Measurements from ENCODE around the gene U2AF1L4.

Gene U2AF1L4

DNA sequence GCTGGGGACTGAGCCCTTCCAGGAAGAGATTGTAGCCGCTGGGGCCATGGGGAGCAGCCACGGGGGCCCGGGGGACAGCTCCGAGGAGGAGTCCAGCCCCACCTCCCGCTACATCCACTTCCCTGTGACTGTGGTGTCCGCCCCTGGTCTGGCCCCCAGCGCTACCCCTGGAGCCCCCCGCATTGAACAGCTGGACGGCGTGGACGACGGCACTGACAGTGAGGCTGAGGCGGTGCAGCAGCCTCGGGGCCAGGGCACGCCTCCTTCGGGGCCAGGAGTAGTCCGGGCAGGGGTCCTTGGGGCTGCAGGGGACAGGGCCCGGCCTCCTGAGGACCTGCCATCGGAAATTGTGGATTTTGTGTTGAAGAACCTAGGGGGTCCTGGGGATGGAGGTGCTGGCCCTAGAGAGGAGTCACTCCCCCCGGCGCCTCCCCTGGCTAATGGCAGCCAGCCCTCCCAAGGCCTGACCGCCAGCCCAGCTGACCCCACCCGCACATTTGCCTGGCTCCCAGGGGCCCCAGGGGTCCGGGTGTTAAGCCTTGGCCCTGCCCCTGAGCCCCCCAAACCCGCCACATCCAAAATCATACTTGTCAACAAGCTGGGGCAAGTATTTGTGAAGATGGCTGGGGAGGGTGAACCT, 12.6 kb downstream of the U2AF1L4 start:
- H3K36me3 ChIP-seq (ENCODE audit: control insufficient read depth, insufficient read depth, low read length) = peaks cover 78% of the 10 kb centered on the region
- no peak overlapping the region for H3K4me3 ChIP-seq (ENCODE audit: insufficient read depth, low read depth, low read length, poor library complexity, severe bottlenecking)
- H3K27me3 ChIP-seq (replicated peaks; ENCODE audit: control insufficient read depth, insufficient read depth, low read length, poor library complexity, severe bottlenecking) = no peaks in the 10 kb centered on the region

DNA sequence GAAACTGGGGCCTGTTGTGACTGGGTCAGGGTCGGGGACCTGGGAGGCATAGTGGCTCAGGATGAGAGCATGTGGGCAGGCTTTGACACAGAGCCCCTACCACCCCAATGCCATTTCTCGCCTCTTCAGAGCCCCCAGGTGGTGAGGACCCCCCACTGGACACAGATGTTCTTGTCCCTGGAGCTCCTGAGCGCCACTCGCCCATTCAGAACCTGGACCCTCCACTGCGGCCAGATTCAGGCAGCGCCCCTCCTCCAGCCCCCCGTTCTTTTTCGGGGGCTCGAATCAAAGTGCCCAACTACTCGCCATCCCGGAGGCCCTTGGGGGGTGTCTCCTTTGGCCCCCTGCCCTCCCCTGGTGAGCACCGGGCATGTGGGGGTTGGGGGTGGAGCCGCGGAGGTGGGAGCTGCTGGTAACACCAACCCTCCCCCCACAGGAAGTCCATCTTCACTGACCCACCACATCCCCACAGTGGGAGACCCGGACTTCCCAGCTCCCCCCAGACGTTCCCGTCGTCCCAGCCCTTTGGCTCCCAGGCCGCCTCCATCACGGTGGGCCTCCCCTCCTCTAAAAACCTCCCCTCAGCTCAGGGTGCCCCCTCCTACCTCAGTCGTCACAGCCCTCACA, 13.3 kb downstream of the U2AF1L4 start:
- Histone ChIP-seq H3K27ac (ENCODE audit: insufficient read depth, low read length, poor library complexity, severe bottlenecking) (no peak overlapping the region), H3K36me3 (ENCODE audit: control insufficient read depth, insufficient read depth, low read length) (peaks cover 78% of the 10 kb centered on the region), H3K4me3 (ENCODE audit: insufficient read depth, low read depth, low read length, poor library complexity, severe bottlenecking) (no peak overlapping the region), H3K9me3 (ENCODE audit: control insufficient read depth, low read length) (no peaks in the 10 kb centered on the region), H3K27me3 (replicated peaks; ENCODE audit: control insufficient read depth, insufficient read depth, low read length, poor library complexity, severe bottlenecking) (no peaks in the 10 kb centered on the region), H3K4me1 (ENCODE audit: control insufficient read depth, insufficient read depth, low read length, poor library complexity, severe bottlenecking) (no peaks in the 10 kb centered on the region)
- no peak for DNase-seq

More for the DNA sequence above, 12.6 kb downstream of the U2AF1L4 start:
- DNase-seq = no peak
- Histone ChIP-seq H3K4me1 (ENCODE audit: control insufficient read depth, insufficient read depth, low read length, poor library complexity, severe bottlenecking) (no peaks in the 10 kb centered on the region), H3K9me3 (ENCODE audit: control insufficient read depth, low read length) (no peaks in the 10 kb centered on the region), H3K27ac (ENCODE audit: insufficient read depth, low read length, poor library complexity, severe bottlenecking) (no peak overlapping the region)

DNA sequence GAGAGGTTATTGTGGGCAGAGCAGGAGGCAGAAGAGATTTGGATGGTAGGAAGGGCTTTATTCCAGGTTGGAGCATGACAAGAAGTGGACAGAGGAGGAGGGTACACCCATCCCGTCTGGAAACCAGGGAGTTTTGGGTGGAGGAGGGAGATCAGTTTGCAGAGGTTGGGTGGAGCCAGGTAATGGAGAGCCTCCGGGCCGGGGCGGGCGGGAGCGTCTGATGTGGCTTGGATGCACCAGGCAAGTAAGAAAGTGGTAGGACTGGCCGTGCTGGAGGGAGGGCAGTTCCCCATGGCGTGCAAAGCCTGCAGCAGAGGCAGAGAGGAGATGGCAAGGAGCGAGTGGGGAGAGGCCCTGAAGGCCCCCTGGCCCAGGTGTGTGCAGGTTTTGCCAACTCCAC, 13.9 kb downstream of the U2AF1L4 start:
- no peak overlapping the region for H3K4me3 ChIP-seq (ENCODE audit: insufficient read depth, low read depth, low read length, poor library complexity, severe bottlenecking)
- H3K9me3 ChIP-seq (ENCODE audit: control insufficient read depth, low read length) = no peaks in the 10 kb centered on the region
- DNase-seq = no peak
- H3K36me3 ChIP-seq (ENCODE audit: control insufficient read depth, insufficient read depth, low read length) = peaks cover 79% of the 10 kb centered on the region
- no peaks in the 10 kb centered on the region for H3K27me3 ChIP-seq (replicated peaks; ENCODE audit: control insufficient read depth, insufficient read depth, low read length, poor library complexity, severe bottlenecking)
- no peak overlapping the region for H3K27ac ChIP-seq (ENCODE audit: insufficient read depth, low read length, poor library complexity, severe bottlenecking)
- no peaks in the 10 kb centered on the region for H3K4me1 ChIP-seq (ENCODE audit: control insufficient read depth, insufficient read depth, low read length, poor library complexity, severe bottlenecking)

DNA sequence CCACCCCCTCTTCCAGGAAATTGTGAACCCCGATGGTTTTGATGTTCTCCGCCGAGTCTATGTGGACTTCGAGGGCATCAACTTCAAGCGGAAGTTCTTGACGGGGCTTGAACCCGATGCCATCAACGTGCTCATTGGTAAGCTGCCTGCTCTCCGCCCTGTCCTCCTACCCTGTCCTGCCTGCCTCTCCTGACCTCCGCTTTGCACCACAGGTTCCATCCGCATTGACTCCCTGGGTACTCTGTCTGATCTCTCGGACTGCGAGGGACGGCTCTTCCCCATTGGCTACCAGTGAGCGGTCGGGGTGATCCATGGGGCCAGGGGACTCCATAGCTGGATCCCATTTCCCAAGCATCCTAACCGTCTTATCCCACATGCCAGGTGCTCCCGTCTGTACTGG, 14.9 kb downstream of the U2AF1L4 start:
- Histone ChIP-seq H3K27me3 (replicated peaks; ENCODE audit: control insufficient read depth, insufficient read depth, low read length, poor library complexity, severe bottlenecking) (no peaks in the 10 kb centered on the region), H3K36me3 (ENCODE audit: control insufficient read depth, insufficient read depth, low read length) (peaks cover 90% of the 10 kb centered on the region), H3K27ac (ENCODE audit: insufficient read depth, low read length, poor library complexity, severe bottlenecking) (no peak overlapping the region), H3K4me1 (ENCODE audit: control insufficient read depth, insufficient read depth, low read length, poor library complexity, severe bottlenecking) (no peaks in the 10 kb centered on the region), H3K9me3 (ENCODE audit: control insufficient read depth, low read length) (no peaks in the 10 kb centered on the region), H3K4me3 (ENCODE audit: insufficient read depth, low read depth, low read length, poor library complexity, severe bottlenecking) (no peak overlapping the region)
- DNase-seq = no peak

DNA sequence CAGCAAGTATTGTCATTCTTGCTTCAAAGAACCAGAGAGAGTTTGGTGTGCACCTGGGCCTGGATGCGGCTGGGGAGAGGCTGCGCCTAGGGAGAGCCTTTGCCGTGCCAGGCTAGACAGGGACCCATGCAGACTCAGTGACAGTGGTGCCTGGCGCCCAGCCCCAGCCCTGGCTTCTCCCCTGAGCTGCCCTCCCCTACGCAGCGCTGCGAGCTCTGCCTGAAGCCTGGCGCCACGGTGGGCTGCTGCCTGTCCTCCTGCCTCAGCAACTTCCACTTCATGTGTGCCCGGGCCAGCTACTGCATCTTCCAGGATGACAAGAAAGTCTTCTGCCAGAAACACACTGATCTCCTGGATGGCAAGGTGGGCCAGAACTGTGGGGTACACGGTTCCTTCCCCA, 15.5 kb downstream of the U2AF1L4 start:
- Histone ChIP-seq H3K4me3 (ENCODE audit: insufficient read depth, low read depth, low read length, poor library complexity, severe bottlenecking) (no peak overlapping the region), H3K27me3 (replicated peaks; ENCODE audit: control insufficient read depth, insufficient read depth, low read length, poor library complexity, severe bottlenecking) (no peaks in the 10 kb centered on the region), H3K36me3 (ENCODE audit: control insufficient read depth, insufficient read depth, low read length) (peaks cover 91% of the 10 kb centered on the region), H3K9me3 (ENCODE audit: control insufficient read depth, low read length) (no peaks in the 10 kb centered on the region), H3K4me1 (ENCODE audit: control insufficient read depth, insufficient read depth, low read length, poor library complexity, severe bottlenecking) (no peaks in the 10 kb centered on the region), H3K27ac (ENCODE audit: insufficient read depth, low read length, poor library complexity, severe bottlenecking) (no peak overlapping the region)
- no peak for DNase-seq

DNA sequence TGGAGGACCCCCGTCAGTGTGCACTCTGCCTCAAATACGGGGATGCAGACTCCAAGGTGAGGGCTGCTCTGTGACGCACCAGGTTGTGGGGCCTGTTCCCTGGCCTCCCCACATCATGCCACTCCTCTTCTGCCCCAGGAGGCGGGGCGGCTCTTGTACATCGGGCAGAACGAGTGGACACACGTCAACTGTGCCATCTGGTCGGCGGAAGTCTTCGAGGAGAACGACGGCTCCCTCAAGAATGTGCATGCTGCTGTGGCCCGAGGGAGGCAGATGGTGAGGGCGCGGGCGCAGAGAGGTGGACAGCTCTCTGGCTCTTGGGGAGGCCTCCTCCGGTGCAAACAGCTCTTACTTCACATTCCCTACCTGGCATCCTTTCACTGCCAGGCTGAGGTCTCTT, 16.2 kb downstream of the U2AF1L4 start:
- H3K4me1 ChIP-seq (ENCODE audit: control insufficient read depth, insufficient read depth, low read length, poor library complexity, severe bottlenecking) = no peaks in the 10 kb centered on the region
- H3K27me3 ChIP-seq (replicated peaks; ENCODE audit: control insufficient read depth, insufficient read depth, low read length, poor library complexity, severe bottlenecking) = no peaks in the 10 kb centered on the region
- peaks cover 96% of the 10 kb centered on the region for H3K36me3 ChIP-seq (ENCODE audit: control insufficient read depth, insufficient read depth, low read length)
- no peak overlapping the region for H3K27ac ChIP-seq (ENCODE audit: insufficient read depth, low read length, poor library complexity, severe bottlenecking)
- DNase-seq = no peak
- H3K9me3 ChIP-seq (ENCODE audit: control insufficient read depth, low read length) = no peaks in the 10 kb centered on the region
- no peak overlapping the region for H3K4me3 ChIP-seq (ENCODE audit: insufficient read depth, low read depth, low read length, poor library complexity, severe bottlenecking)

DNA sequence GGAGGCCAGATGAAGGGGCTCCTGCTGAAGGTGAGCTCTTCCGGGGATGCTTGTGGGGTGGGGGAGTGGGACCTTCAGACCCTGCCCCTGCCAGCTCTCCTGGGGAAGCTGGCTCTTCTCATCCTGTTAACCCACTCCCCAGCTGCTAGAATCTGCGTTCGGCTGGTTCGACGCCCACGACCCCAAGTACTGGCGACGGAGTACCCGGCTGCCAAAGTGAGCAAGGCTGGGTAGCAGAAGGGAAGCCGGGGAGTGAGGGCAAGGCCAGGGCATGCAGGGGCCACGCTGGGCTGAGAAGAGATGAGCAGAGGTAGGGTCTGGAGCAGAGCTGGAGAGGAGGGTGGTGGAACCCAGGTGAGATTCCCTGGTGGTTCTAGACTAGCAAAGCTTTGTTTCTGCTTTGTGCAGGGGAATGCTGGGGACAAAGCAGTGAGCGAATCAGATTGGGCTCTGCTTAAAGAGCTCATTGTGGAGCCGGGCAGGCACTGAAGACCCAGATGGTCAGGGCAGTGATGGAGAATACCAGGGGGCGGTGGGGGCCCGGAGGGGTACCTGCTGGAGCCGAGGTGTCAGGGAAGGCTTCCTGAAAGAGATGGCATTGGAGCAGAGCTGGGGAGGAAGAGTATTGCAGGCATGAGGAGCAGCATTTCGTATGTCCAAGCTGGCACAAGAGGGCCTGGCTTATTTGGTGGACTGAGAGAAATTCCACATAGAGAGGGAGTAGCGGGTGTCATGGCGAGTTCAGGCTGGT, 17.1 kb downstream of the U2AF1L4 start:
- H3K36me3 ChIP-seq (ENCODE audit: control insufficient read depth, insufficient read depth, low read length) = peaks cover 98% of the 10 kb centered on the region
- no peak overlapping the region for H3K27ac ChIP-seq (ENCODE audit: insufficient read depth, low read length, poor library complexity, severe bottlenecking)
- H3K4me3 ChIP-seq (ENCODE audit: insufficient read depth, low read depth, low read length, poor library complexity, severe bottlenecking) = no peak overlapping the region
- DNase-seq = no peak
- H3K4me1 ChIP-seq (ENCODE audit: control insufficient read depth, insufficient read depth, low read length, poor library complexity, severe bottlenecking) = no peaks in the 10 kb centered on the region
- H3K9me3 ChIP-seq (ENCODE audit: control insufficient read depth, low read length) = no peaks in the 10 kb centered on the region
- no peaks in the 10 kb centered on the region for H3K27me3 ChIP-seq (replicated peaks; ENCODE audit: control insufficient read depth, insufficient read depth, low read length, poor library complexity, severe bottlenecking)

DNA sequence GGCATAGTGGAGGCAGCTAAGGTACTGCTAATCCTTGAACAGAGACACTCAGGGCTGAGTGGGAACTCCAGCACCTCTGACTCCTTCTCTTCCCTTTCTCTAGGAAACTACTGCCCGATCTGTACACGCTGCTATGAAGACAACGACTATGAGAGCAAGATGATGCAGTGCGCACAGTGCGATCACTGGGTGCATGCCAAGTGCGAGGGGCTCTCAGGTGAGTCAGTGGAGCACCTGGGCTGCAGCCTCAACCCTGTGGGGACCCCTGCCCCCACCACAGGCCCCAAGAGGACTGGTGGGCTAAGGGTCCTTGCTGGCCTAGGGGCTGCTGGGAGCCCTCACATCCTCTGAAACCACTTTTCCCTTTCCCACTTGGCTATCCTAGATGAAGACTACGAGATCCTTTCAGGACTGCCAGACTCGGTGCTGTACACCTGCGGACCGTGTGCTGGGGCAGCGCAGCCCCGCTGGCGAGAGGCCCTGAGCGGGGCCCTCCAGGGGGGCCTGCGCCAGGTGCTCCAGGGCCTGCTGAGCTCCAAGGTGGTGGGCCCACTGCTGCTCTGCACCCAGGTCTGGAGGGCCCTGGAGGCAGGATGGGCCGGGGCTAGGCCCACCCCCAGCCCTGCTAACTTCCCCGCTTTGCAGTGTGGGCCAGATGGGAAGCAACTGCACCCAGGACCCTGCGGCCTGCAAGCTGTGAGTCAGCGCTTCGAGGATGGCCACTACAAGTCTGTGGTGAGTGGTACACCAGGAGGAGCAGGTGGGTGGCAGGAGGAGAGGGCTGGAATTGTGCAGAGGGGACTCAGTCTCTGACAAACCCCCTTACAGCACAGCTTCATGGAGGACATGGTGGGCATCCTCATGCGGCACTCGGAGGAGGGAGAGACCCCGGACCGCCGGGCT, 17.9 kb downstream of the U2AF1L4 start:
- Histone ChIP-seq H3K4me3 (ENCODE audit: insufficient read depth, low read depth, low read length, poor library complexity, severe bottlenecking) (no peak overlapping the region), H3K9me3 (ENCODE audit: control insufficient read depth, low read length) (no peaks in the 10 kb centered on the region), H3K27ac (ENCODE audit: insufficient read depth, low read length, poor library complexity, severe bottlenecking) (no peak overlapping the region), H3K36me3 (ENCODE audit: control insufficient read depth, insufficient read depth, low read length) (peaks cover 100% of the 10 kb centered on the region), H3K27me3 (replicated peaks; ENCODE audit: control insufficient read depth, insufficient read depth, low read length, poor library complexity, severe bottlenecking) (no peaks in the 10 kb centered on the region), H3K4me1 (ENCODE audit: control insufficient read depth, insufficient read depth, low read length, poor library complexity, severe bottlenecking) (no peaks in the 10 kb centered on the region)
- DNase-seq = no peak

DNA sequence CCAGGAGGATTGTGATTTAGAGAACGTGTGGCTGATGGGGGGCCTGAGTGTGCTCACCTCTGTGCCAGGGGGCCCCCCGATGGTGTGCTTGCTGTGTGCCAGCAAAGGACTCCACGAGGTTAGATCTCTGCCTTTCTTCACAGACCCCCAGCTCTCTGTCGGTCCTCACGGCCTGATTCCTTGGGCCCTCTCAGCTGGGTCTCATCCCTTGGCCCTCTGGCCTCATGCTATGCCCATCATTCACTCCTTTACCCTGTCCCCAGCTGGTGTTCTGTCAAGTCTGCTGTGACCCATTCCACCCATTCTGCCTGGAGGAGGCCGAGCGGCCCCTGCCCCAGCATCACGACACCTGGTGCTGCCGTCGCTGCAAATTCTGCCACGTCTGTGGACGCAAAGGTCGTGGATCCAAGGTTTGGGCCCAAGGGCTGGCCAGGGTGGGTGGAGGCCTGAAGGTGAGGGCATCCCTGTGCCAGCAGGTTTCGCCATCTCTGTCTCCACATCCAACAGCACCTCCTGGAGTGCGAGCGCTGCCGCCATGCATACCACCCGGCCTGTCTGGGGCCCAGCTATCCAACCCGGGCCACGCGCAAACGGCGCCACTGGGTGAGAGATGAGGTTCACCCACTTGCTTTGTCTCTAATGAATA, 19.9 kb downstream of the U2AF1L4 start:
- Histone ChIP-seq H3K36me3 (ENCODE audit: control insufficient read depth, insufficient read depth, low read length) (peaks cover 95% of the 10 kb centered on the region), H3K4me1 (ENCODE audit: control insufficient read depth, insufficient read depth, low read length, poor library complexity, severe bottlenecking) (no peaks in the 10 kb centered on the region), H3K9me3 (ENCODE audit: control insufficient read depth, low read length) (no peaks in the 10 kb centered on the region), H3K27ac (ENCODE audit: insufficient read depth, low read length, poor library complexity, severe bottlenecking) (no peak overlapping the region), H3K4me3 (ENCODE audit: insufficient read depth, low read depth, low read length, poor library complexity, severe bottlenecking) (no peak overlapping the region), H3K27me3 (replicated peaks; ENCODE audit: control insufficient read depth, insufficient read depth, low read length, poor library complexity, severe bottlenecking) (no peaks in the 10 kb centered on the region)
- no peak for DNase-seq
